M059J (cell line): ENCODE measurements around the gene BAHD1. TPM values are rescaled to one million over a fixed set of nuclear protein-coding genes. Genes with fewer than 3 reads are reported as not detected.
A peak's percentile ranks its signal among the peaks of the same experiment; 100 is the strongest.

Source experiments
- DNase-seq: peaks from one replicate; pipeline ENCODE4 v3.0.0-alpha.2; 2012; ENCODE audit warnings: low read depth
- total RNA-seq: library from RNA; depleted of rRNA; stranded (reverse); fragments of >200 nt; shearing (Covaris generic); gene quantifications from 2 replicates; pipeline ENCODE4 v1.2.3, GENCODE V29; 2014; rRNA removed

BAHD1 gene
- total RNA-seq = 6.5 and 16.6 TPM in 2 replicates

DNA sequence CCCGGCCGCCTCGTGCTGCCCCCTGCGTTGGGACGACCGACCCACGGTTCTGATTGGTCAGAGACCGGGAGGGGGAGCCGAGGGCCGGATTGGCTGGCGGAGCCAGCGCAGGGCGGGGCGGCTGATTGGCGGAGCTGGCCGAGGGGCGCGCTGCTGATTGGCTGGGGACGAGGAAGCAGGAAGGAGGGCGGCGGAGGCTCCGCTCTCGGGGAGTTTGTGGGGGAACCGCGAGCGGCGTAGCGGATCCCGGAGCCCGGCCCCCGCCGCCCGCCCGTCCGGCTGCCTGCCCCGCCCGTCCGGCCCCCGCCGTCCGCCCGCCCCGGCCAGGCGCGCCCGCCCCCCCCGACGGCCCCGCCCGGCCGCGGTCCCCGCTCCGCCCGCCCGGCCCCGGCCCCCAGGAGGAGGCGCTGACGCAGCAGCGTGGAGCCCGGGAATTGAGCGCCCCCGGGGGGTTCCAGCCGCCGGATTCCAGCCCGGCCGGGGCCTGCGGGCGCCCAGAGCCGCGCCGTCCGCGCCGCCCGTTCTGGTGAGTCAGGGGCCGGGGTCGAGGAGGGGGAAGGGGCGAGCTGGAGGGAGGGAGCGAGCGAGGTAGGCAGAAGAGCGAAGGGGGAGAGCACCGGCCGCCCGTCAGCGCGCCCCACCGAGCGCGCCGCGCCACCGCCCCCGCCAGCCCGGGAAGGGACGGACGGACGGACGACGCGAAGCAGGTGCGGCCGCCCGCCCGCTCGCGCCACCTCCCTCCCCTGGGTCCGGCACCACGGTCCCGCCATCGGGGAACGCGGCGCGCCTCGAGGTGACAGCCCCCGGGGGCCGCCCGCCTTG, at the start of gene BAHD1:
BAHD1 (plus strand) TSS at position 211 of the 822 bp plus-strand sequence. CDS start 17,512 bp downstream, outside the sequence.
- peak; percentile 89 for DNase-seq

DNA sequence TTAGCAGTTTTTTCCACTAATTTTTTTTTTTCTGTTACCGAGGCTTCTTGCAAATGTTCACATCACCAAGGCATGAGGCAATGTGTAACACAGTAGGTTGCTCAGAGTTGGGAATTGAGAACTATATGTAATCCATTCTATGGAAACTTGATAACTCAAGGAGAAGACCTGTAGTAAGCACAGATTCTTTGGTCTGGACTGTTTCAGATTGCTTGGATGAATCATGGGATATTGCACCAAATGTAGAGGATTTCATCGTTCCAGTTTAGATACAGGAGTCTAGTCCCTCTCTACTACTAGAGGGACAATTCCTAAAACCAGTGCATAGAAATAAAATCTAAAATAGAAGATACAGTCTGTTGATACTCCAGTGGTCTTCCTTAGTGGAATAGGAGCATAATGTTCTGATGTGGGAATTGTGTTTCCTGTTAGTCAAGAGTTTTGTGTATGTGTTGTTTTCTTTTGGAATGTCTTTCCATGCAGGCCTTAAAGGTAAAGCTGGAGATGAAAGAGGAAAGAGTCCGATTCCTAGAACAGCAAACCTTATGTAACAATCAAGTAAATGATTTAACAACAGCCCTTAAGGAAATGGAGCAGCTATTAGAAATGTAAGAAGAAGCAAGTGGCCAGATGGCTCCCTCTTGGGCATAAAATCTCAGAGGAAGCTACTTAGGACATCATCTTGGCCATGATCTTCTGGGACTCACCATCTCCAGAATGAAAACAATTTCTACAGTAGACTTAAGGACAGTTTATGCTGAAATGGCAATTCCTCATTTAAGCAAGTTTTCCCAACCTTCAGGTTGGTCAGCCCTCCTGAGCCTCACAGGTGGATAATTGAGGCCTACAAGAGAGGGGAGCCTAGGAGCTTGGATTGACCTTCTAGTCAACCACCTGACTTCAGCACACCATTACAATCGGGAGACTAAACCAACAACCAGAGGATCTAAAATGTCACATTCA, 47.5 kb upstream of the BAHD1 start:
- DNase-seq = no peak

- DNase-seq = no peak
Measured at GRCh38 chr15:40397688-40398412, 42.9 kb upstream of the BAHD1 start.

DNA sequence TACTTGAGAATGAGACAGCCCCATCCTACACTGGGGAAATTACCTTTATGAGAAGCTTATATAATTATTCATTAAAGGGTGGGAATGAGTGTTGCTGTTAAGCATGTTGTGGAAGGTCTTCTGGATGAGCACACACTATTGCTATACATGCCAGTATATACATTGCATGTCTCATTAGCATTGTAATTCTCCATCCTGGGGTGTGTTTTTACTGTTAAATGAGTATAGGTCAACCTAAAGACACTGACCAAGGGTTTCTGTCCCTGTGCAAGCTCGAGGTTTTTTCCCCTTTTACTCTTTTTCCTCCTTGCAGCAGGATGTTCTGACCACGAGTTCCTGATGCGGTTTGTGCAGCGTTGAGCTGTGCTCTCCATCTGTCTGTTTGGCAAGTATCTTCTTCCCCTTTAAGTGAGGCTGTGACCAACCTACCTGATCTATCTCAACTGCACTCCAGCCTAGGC, 42.3 kb upstream of the BAHD1 start:
- no peak for DNase-seq

- DNase-seq = no peak
Measured at GRCh38 chr15:40399370-40399769, 41.4 kb upstream of the BAHD1 start.

- peak; percentile 93 for DNase-seq
Measured at GRCh38 chr15:40405501-40406381, 35.0 kb upstream of the BAHD1 start, which contains the start of gene IVD. Gene IVD, plus strand, starts transcription at chr15:40405795. Its CDS starts 33 bp downstream, at chr15:40405828.

GRCh38 chr15:40407330-40407990, 33.3 kb upstream of the BAHD1 start:
- DNase-seq = no peak

DNA sequence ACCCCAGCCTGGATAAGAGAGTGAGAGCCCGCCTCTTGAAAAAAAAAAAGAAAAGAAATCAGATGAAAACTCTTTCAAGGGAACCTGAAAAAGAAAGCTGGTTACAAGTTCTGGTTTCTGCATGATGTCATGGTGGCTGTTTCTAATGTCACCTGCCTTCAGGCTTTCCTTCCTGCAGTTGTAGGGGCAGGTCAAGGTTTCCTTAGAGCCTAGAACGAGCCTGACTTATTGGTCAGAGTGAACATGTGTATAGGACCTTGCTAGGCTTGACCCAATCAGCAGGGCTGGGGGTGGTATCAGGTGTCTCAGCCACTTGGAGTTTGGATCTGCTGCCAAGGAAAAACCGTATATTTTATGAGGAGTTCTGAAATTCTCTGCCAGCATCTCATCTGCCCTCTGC, 31.4 kb upstream of the BAHD1 start:
- DNase-seq = peak; percentile 25

GRCh38 chr15:40410476-40410875, 30.3 kb upstream of the BAHD1 start:
- no peak for DNase-seq

DNA sequence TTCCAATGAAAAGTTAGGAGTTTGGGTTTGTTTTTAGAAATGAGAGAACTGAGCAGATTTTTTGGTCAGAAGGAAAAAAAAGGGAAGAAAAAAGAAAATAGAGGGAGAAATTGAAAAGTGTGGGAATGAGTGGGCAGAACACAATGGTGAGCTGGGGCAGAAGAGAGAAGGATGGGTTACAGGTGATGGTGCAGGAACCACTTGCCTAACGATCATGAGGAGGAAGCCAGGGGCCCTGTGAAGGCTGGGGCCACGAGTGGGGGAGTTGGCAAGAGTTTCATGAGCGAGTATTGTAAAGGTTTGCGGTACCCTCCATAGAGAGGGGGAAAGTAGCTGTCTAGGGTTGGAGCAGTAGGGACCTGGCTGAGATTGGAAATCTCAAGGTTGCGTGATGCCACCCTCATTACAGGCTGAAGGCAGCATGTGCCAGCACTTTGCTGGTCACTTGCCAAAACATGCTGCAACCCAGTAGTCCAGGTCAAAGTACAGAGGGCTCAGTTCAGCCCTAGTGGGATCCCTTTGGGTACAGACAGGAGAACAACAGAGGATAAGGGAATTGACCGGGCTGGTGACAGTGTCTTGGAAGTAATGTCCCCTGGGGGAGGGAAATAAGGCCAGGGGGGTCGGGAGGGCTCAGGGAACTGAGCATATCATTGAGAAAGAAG, 28.5 kb upstream of the BAHD1 start:
- DNase-seq = no peak

GRCh38 chr15:40413036-40413435, 27.7 kb upstream of the BAHD1 start:
- no peak for DNase-seq

DNA sequence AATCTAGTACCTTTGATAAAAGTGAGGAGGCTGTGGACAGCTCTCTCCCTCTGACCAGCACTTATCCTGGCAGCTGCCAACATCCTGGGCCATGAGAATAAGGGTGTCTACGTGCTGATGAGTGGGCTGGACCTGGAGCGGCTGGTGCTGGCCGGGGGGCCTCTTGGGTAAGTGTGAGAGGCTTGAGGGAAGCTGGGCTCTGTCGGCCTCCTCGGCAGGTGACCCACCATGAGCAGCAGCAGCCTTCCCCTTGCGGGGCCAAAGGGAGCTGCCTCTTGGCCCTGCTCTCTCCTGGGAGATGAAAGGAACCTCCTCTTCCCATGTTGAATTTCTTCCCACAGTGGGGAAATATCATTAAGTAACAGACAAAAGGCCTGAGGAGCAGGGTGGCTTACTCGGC, 25.9 kb upstream of the BAHD1 start:
- no peak for DNase-seq

DNA sequence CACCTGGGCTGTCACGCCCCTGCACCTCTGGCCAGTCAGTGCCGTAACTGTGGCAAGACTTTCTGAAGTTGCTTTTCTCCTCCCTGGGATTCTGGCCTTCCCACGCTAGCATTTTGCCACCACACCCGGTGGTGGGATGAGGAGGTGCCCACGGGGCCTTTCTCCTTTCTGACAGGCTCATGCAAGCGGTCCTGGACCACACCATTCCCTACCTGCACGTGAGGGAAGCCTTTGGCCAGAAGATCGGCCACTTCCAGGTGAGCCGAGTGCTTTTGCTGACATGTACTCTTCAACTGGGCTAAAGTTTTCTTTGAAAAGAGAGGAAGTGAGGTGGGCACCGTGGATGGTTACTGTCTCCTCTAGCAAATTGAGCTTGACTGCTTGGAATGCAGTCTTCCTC, 25.5 kb upstream of the BAHD1 start:
- DNase-seq = no peak

- no peak for DNase-seq
Measured at GRCh38 chr15:40416056-40416455, 24.7 kb upstream of the BAHD1 start.

- DNase-seq = no peak
Measured at GRCh38 chr15:40418126-40418525, 22.6 kb upstream of the BAHD1 start.

DNA sequence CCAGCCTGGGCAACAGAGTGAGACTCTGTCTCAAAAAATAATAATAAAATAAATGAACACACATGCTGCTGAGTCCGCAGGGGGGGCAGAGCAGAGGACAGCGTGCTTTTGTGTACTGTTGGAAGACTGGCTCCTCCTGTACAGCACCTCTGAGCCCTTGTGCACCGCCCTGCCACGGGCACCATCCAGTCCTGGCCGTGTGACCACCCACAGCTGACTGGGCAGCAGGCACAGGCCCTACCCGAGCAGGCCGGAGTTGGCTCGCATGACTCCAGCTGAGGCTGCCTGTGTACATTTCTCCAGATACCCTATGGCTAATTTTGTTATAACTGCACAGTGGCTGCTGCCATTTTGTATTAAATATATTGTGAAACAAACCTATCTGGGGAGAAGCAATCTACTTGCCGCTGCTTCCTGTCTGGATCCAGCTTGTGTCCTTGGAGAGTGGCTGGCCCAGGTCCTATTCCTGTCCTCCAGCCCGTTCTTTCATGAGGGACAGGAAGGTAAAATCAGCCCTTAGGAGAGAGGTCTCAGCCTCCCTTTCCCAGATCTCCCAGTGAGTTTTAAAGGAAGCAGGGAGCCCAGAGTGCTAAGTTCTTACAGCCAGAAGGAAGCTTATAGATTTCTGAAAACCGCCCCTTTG, 20.6 kb upstream of the BAHD1 start:
- no peak for DNase-seq

DNA sequence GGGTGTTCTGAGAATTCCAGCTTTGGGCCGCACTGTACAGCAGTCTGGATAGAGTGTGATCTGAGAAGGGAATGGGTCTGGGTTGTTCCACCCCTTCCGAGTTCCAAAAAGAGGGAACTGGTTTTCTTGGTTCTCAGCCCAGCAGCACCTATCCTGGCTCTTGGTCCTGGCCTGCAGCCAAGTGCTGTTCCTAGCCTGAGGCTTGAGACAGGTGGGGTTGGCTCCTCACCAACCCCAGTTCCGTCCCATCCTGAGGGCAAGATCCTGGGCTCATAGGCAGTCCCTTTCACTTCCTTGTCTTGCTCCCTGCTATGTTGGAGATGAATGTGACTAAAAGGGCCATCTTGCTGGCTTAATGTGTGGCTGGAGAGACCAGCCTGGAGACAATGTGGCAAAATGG, 20.0 kb upstream of the BAHD1 start:
- no peak for DNase-seq

GRCh38 chr15:40421246-40422157, 19.3 kb upstream of the BAHD1 start:
- DNase-seq = peak; percentile 58
